Endothelial cell (in vitro differentiated cells): ENCODE measurements around the gene ARMCX2. TPM values are rescaled to one million over a fixed set of nuclear protein-coding genes. Genes with fewer than 3 reads are reported as not detected.

Experiments used
- DNase-seq: peaks from one replicate; pipeline ENCODE4 v3.0.0; 2021; ENCODE audit warnings: low spot score
- H3K27ac Mint-ChIP-seq: one replicate; pipeline ENCODE4 v1.8.0; 2021; ENCODE audit warnings: mixed read lengths, inconsistent platforms; ENCODE audit not compliant: unreplicated experiment
- H3K27me3 Mint-ChIP-seq: one replicate; pipeline ENCODE4 v1.8.0; 2021; ENCODE audit warnings: mild to moderate bottlenecking, moderate library complexity, mixed read lengths, inconsistent platforms; ENCODE audit not compliant: unreplicated experiment
- H3K36me3 Mint-ChIP-seq: one replicate; pipeline ENCODE4 v1.8.0; 2021; ENCODE audit warnings: mild to moderate bottlenecking, low read depth, mixed read lengths, inconsistent platforms; ENCODE audit not compliant: unreplicated experiment
- H3K4me1 Mint-ChIP-seq: one replicate; pipeline ENCODE4 v1.8.0; 2021; ENCODE audit warnings: mild to moderate bottlenecking, mixed read lengths, inconsistent platforms; ENCODE audit not compliant: unreplicated experiment
- H3K4me3 Mint-ChIP-seq: one replicate; pipeline ENCODE4 v1.8.0; 2021; ENCODE audit warnings: mild to moderate bottlenecking, mixed read lengths, inconsistent platforms; ENCODE audit not compliant: unreplicated experiment
- H3K9me3 Mint-ChIP-seq: one replicate; pipeline ENCODE4 v1.8.0; 2021; ENCODE audit warnings: mixed read lengths, inconsistent platforms; ENCODE audit not compliant: unreplicated experiment
- long read RNA-seq: library from polyadenylated mRNA; unstranded; transcript quantifications from one replicate; pipeline ENCODE4 v2.0.0, GENCODE V29; 2020; ENCODE audit not compliant: unreplicated experiment
- total RNA-seq: library from RNA; stranded (reverse); fragmentation: NEBNext Ultra II Directional; extraction: Animal tissue kit (Norgen Biotek cat#: 25700); gene quantifications from one replicate; pipeline ENCODE4 v1.2.1, GENCODE V29; 2021; ENCODE audit not compliant: unreplicated experiment
- TF ChIP-seq, protein P1 (sequence below): fragments of 200-600 bp; sonication (generic); IDR thresholded peaks from one replicate; pipeline ENCODE4 v1.5.0; 2021; ENCODE audit warnings: antibody characterized with exemption; ENCODE audit not compliant: unreplicated experiment

Gene ARMCX2
- 147 TPM for total RNA-seq
- long read RNA-seq, transcript ARMCX2-208 (6 exons, 758 nt) = minor isoform, 15 of 103 reads
- long read RNA-seq, transcript ARMCX2-211 (6 exons, 612 nt) = minor isoform, 8 of 103 reads
- long read RNA-seq, transcript ARMCX2-203 (6 exons, 2,674 nt) = major isoform, 38 of 103 reads
- long read RNA-seq, partial matches to known transcripts = 5 of 103 reads
- long read RNA-seq, other reads (novel, unspliced or antisense) = 27 of 103 reads

DNA sequence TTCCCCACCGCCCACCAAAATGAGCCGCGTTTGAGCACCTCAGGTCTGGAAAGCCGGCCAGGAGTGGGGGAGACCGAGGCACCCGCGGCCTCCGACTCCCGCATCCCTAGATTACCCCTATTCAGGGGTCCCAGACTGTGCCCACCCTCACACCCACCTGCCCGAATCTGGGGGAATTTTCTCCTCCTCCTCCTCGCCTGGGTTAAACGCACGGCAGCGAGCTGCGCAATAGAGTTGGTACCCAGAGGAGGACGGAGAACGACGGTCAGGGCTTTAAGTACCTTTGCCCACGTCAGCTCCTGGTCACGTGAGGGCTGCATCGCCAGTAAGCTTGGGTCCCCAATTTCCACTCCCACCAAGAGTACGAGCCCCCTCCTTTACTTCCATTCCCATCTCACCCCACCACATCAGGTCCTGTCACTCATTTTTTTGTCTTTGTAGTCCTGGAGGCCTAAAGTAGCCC is at the start of gene ARMCX2:
TSS of gene ARMCX2 (minus strand) at position 250 of the 463 bp plus-strand sequence. CDS start 2,262 bp downstream, outside the sequence.
- H3K27me3 Mint-ChIP-seq = no peaks in the 10 kb centered on the region

DNA sequence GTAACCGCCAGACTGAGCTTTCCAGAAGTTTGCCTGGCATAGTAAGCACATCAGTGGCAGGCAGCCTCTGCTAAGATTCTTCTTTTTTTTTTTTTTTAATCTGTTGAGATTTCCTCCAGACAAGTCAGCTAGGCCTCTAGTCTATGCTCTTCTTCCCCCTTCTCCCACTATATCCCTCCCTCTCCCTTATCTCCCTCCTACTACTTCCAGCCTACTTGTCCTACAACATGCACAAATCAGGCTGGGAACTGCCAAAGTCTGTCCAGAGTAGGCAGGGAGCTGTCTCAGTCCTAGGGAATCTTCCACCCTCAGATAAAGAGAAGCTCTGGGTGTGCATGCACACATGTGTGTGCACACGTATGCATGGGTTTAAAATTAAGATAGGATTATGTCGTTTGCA is 49.7 kb upstream of the ARMCX2 start:
- no peaks in the 10 kb centered on the region for H3K36me3 Mint-ChIP-seq
- H3K9me3 Mint-ChIP-seq = no peaks in the 10 kb centered on the region
- no peak overlapping the region for H3K4me3 Mint-ChIP-seq
- H3K27me3 Mint-ChIP-seq = peaks cover 4% of the 10 kb centered on the region
- peaks cover 12% of the 10 kb centered on the region for H3K4me1 Mint-ChIP-seq
- no peak overlapping the region for H3K27ac Mint-ChIP-seq
- no peak for DNase-seq
- TF ChIP-seq, protein P1, sequence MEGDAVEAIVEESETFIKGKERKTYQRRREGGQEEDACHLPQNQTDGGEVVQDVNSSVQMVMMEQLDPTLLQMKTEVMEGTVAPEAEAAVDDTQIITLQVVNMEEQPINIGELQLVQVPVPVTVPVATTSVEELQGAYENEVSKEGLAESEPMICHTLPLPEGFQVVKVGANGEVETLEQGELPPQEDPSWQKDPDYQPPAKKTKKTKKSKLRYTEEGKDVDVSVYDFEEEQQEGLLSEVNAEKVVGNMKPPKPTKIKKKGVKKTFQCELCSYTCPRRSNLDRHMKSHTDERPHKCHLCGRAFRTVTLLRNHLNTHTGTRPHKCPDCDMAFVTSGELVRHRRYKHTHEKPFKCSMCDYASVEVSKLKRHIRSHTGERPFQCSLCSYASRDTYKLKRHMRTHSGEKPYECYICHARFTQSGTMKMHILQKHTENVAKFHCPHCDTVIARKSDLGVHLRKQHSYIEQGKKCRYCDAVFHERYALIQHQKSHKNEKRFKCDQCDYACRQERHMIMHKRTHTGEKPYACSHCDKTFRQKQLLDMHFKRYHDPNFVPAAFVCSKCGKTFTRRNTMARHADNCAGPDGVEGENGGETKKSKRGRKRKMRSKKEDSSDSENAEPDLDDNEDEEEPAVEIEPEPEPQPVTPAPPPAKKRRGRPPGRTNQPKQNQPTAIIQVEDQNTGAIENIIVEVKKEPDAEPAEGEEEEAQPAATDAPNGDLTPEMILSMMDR = no peak

More for the DNA sequence above, at the start of gene ARMCX2:
- Mint-ChIP-seq H3K27ac (peak within 1 kb of the TSS; percentile 5), H3K9me3 (no peaks in the 10 kb centered on the region), H3K36me3 (peaks cover 3% of the 10 kb centered on the region), H3K4me3 (peak within 1 kb of the TSS; percentile 93), H3K4me1 (peaks cover 9% of the 10 kb centered on the region)
- peak; percentile 30 for DNase-seq
- TF ChIP-seq, protein P1 = no peak

DNA sequence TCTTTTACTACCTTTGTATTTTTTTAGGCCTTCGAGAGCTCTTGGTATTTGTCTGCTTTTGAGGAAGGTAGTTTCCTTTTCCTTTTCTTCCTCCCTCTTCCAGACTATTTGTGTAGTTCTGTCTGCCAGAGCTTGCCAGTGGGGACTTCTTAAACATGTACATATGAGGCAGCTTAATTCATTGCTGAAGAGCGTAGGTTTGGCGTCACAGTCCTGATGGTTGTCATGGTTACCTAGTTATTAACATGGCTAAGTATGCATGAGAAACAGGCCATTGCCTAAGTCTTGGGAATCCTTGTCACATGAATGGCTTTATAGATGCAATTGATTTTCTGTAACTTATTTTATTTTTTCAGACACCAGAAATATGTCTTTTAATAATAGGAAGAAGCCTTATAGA is 48.5 kb upstream of the ARMCX2 start:
- Mint-ChIP-seq H3K4me3 (no peak overlapping the region), H3K27ac (peak overlapping the region; percentile 81), H3K9me3 (no peaks in the 10 kb centered on the region), H3K4me1 (peaks cover 12% of the 10 kb centered on the region), H3K27me3 (peaks cover 2% of the 10 kb centered on the region), H3K36me3 (no peaks in the 10 kb centered on the region)
- DNase-seq = no peak
- TF ChIP-seq, protein P1 = no peak

DNA sequence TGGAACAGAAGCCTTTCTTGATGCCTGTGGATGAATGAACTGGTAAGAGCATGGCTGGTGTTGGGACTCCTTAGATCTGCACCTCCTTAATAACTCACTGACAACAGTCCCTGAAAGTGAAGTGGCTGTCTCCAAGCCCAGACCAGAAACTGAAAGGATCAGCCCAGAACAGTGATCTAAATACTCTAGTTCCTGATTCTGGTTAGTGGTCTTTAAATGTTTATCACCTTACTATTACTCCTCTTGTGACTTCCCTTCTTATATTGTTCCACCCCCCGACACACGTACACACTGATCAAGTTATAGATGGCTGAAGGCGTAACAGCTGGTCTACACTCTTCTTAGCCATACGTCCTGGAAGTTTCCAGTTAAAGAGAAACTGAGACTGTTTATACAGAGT is 33.8 kb upstream of the ARMCX2 start:
- Mint-ChIP-seq H3K36me3 (no peaks in the 10 kb centered on the region), H3K4me1 (peaks cover 30% of the 10 kb centered on the region), H3K4me3 (no peak overlapping the region), H3K9me3 (no peaks in the 10 kb centered on the region), H3K27ac (no peak overlapping the region), H3K27me3 (peaks cover 4% of the 10 kb centered on the region)
- TF ChIP-seq, protein P1 = no peak
- no peak for DNase-seq

DNA sequence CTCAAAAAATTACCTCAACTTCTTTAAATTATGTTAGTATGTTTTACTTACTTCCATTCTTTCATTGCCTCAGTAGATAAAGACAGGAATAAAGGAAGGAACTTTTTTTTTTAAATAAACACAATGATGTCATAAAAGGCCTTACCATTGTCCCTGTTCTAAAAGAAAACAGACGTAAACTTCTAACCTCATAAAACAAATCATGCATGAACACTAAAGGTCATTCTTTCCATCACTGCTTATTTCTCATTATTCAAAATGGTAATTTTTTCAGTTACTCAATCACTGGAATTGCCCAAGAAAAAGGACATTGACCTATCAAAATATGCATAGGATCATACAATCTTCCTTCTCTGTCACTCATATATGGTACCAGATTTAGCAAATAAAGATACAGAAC is 32.2 kb upstream of the ARMCX2 start:
- peaks cover 40% of the 10 kb centered on the region for H3K4me1 Mint-ChIP-seq
- peaks cover 2% of the 10 kb centered on the region for H3K27me3 Mint-ChIP-seq
- H3K36me3 Mint-ChIP-seq = no peaks in the 10 kb centered on the region
- no peak overlapping the region for H3K4me3 Mint-ChIP-seq
- no peaks in the 10 kb centered on the region for H3K9me3 Mint-ChIP-seq
- peak overlapping the region; percentile 78 for H3K27ac Mint-ChIP-seq
- TF ChIP-seq, protein P1 = no peak
- no peak for DNase-seq
